HUDEP-2 (cell line): ENCODE results near the gene ARHGAP5.

Experiments
- DNase-seq, 76 experiments: peaks; one replicate each; lab custom pipeline; 2025; ENCODE audit not compliant: unreplicated experiment in 76 of 76; lab: John Stamatoyannopoulos, UW

Gene ARHGAP5

DNA sequence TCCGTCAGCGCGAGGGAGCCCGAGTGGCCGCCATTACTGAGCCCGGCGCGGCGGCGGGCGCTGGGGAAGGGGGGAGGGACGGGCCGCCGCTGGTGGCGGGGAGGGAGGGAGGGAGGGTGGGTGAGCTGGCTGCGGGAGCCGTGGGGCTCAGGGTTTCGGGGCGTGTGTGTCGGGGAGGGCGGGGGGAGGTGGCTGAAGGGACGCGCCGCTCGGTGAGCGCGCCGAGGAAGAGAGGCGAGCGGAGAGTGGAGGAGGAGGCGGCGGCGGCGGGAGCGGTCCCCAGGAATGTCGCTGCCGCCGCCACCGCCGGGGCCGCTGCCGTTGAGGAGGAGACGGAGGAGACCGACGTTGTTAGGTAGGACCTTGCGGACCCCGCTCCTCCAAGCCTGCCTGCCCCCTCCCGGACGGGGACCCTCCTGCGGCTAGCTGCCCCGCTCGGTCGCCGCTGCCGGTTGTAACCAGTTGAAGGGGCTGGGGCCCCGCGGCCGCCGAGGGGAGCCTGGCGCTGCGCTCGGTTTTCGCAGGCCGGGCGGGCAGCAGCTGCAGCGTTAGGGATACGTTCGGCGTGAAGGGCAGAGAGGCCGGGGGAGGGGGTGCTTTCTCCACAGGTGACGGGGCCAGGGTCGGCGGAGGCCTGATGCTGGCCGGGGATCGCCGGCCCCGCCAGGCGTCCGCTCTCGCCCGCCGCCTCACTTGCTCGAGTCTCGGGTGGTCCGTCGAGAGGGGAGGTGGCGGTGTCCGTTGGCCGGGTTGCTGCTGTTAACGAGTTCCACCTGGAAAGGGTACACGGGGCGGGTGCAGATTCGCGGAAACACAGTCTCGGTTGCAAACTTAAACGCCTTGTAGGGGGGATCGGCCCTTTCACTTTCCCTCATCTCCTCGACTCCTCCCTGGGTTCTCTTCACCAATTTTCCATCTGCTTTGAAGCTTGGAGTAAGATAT, at the start of gene ARHGAP5:
Gene ARHGAP5 (plus strand): TSS at position 224 of the 942 bp plus-strand sequence. CDS start 13,366 bp downstream, outside the sequence.
- DNase-seq: peak in 17 of 76 experiments; percentile 5 to 70 (median 36)

DNA sequence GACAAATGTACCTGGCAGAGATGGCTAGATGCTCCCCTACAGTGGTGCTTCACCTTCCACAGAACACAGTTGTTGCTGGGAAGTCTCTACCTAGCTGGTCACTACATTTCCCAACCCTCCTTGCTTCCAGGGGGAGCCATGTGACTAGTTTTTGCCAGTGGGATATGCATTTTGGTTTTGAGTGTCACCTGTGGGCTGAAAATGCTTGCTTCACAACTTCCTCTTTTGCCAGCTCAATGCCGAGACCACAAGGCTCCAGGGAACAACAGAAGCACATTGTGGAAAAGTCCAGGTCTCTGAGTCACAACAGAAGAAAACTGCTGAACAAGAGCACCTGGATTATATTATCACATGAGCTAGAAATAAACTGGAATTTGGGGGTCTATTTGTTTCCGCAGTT, 48.5 kb upstream of the ARHGAP5 start:
- DNase-seq: no peak

- DNase-seq: no peak
These were observed 43.6 kb upstream of the ARHGAP5 start for GRCh38 chr14:32033543-32033942.

GRCh38 chr14:32038876-32039275, 38.2 kb upstream of the ARHGAP5 start:
- DNase-seq: no peak

DNA sequence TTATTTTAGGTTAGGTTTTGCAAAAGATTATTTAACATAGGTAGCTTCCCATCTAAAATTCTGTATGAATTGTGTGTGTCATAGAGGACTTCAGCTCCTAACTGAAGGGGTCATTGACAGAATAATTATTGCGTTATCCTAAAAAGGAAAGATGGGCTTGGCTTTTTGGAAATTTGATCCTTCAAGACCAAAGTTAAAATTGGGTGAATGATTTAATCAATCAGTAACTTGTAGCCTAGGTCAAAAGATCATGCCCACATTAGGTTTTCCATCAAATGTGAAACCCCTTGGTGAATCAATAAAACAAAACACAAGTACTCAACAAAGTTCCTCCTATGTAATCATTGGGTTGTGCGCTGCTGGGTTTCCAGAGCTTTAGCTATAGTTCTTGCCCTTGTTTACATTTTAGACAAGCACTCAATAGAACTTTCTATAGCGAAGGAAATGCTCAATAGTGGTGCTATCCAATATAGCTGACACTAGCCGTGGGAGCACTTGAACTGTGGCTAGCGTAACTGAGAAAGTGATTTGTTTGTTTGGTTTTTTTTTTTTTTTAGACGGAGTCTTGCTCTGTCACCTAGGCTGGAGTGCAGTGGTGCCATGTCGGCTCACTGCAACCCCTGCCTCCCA, 37.6 kb upstream of the ARHGAP5 start:
- DNase-seq: no peak

- no peak for DNase-seq
These were observed 33.5 kb upstream of the ARHGAP5 start for GRCh38 chr14:32043624-32044023.

DNA sequence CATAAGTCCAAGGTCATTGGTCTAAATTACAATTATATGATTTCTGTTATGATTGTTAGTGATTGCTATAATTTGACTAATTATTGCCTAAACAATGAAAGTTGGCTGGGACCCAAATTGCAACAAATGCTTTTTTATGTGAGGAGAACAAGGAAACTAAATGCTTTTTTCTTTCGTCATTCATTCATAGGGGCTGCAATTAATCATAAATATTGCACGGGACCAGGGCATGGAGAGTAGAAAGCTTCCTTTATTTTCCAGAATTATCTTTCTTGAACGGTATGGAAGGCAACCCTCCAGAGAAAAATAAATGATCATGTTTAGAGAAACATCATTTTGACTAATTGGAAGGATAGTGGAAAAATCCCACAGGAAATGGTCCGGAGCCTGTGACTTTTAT, 32.6 kb upstream of the ARHGAP5 start:
- no peak for DNase-seq

DNA sequence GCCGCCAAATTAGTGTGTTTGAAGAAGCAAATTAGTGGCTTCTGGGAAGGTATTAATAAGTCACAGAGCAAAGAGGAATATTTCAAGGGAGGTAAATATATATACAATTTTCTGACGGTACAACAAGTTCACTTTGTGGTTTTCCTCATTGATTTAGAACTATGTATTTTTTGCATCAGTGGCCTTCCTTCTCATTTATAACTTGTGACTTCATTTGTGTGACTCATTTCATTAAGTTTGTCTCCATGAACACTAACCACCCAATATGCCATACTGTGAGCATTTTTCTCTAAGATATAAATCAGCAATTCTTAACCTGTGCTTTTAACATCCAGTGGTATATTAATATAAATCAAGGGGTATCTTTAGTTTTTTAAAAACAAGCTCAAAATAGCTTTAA, 29.3 kb upstream of the ARHGAP5 start:
- no peak for DNase-seq

DNA sequence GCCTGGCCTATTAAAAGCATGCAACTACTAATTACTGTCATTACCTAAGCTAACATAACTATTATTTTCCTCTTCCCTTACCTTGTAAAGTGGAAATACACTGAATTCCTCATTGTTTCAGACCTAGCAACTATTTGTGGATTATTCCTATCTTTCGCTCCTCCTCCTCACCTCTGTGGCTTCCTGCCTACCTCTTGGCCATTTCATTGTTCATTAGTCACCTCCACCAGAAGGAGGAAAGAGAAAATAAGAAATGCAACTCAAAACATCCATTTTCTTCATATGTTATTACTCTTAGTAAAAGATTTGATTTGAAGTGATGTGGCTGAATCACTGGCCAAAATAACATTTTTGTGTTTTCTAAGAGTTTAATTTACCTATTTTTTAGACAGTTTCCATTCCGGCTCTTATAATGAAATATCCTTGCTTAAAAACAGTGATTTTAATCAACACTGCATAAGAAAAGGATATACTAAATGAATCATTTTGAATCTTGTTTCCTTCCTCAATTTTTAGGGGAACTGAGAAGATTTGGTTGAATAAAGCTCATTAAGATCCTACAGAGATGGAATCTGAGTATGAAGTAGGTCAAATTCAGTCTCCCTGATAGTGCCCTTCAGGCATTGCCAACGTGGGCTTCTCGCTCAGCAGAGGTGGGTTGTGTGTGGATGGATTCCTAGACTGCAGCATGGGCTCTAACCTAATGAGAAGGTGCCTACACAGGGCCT, 27.6 kb upstream of the ARHGAP5 start:
- no peak for DNase-seq

DNA sequence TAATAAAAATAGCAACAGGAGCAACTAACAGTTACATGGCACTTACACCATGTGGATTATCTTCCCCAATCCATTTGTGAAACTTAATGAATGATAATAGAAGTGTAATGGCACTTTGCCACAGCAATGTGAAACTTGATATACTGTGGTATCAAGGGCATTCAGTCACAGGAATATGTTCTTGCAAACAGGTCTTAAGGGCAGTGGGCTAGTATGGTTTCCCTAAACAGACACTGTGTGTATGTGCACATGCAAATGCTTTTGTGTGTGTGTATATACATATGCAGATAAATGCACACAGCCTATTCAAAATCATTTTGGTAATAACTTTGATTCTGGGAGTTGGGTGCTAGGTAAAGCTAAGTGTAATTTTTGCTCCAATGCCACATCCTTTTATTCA, 26.2 kb upstream of the ARHGAP5 start:
- DNase-seq: no peak

GRCh38 chr14:32054536-32054935, 22.6 kb upstream of the ARHGAP5 start:
- no peak for DNase-seq

- no peak for DNase-seq
These were observed 21.9 kb upstream of the ARHGAP5 start for GRCh38 chr14:32055175-32055574.

DNA sequence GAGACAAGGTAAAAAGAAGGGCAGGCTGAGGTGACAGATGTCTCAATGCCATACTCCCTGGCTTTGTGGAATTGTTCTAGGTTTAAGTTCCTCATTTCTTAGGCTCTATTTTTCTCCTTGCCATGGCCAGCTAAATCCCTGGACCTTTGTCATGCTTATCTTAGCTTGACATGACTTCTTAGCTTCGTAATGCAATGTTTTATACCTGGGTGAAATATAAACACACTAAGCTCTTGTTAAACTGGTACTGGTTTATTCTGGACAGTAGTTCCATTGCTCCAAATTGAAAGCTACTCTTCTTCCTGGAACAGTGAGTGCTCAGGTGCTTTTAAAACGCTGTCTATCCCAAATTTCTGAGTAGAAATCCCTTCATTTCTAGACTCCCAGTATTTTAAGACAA, 17.4 kb upstream of the ARHGAP5 start:
- DNase-seq: no peak

GRCh38 chr14:32064931-32065330, 12.2 kb upstream of the ARHGAP5 start:
- no peak for DNase-seq

GRCh38 chr14:32068708-32069107, 8.4 kb upstream of the ARHGAP5 start:
- no peak for DNase-seq

DNA sequence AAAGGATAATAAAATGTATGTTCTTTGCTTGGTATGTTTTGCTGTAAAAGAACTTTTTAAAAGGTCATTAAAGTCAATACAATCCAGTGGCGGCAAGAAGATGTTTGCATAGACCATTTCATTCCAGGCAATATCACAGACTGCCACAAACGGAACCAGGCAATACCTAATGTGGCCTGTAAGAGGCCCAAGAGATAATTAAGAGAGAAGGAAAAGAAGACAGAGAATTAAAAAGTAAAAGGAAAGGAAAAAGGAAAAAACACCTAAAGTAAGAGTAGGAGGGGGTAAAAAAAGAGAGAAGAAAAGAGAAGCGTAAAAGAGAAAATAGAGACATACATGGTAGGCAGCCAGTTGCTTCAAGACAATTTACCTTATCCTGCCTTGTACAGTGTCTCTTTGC, 6.8 kb upstream of the ARHGAP5 start:
- DNase-seq: no peak

DNA sequence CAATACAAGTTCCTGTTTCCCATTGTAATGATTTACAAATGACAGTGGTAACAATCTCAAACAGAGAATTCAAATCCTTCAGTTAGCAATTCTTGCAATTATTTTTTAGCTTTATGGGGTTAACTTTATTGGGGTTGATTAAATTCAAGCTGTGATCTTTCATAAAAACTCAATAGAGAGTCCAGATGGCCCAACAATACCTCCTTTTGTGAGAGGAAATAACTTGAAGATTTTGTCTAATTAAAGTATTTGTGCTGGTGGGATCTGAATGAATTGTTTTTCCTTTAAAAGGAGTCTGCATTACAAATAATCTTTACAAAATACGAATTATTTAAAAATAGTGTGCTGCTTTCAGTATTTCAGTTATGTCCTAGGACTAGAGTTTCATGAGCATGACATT, 4.4 kb upstream of the ARHGAP5 start:
- DNase-seq: no peak

DNA sequence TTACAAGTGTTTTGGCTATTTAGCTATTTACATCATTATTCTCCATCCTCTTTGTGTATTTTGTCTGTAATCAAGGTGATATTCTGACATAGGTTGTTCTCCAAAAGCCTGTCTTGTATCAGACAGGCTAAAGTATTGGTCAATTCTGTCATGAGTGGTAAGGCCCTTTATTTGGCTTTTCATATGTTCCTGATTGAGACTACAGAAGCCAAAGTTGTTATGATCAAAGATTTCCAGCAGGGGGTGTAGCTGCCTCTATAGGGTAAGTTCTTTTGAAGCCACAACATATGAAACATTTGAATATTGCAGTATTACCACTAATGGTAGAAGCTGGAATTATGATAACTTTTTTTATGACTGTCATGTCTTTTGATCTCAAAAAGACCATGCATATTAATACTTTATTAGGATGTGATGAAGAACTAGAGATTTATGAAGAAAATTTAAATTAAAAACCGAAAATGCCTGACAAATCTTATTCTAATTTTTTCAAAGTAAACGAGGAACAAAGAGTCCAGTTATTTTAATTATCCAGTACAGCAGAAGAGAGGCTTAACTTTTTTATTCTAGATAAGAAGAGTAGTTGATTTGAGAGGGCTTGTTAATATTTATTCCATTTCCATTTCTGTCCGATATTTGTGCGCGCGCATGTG, 3.4 kb upstream of the ARHGAP5 start:
- DNase-seq: peak in 41 of 76 experiments; percentile 1 to 73 (median 41)

GRCh38 chr14:32074887-32075572, 2.1 kb upstream of the ARHGAP5 start:
- no peak for DNase-seq

GRCh38 chr14:32075672-32076277, 1.3 kb upstream of the ARHGAP5 start:
- peak in 7 of 76 experiments; percentile 3 to 40 (median 24) for DNase-seq
